Measurements from ENCODE around the gene SLC23A2.
"Not testable (repeated sequence)": the region's sequence is repeated elsewhere in the genome, so short reads cannot be mapped to it uniquely, and the experiment has no call there.

The SLC23A2 gene

GRCh38 chr20:4883546-4883945, 117.8 kb downstream of the SLC23A2 start:
- DNase-seq: no peak
- Histone ChIP-seq H3K4me1 (peaks cover 0 to 15% (median 5%) of the 10 kb centered on the region in 4 donors), H3K27ac (no peak overlapping the region), H3K36me3 (peaks cover 13 to 54% (median 32%) of the 10 kb centered on the region in 3 donors), H3K4me3 (no peak overlapping the region), H3K9me3 (no peaks in the 10 kb centered on the region), H3K27me3 (no peaks in the 10 kb centered on the region)
- no peak for TF ChIP-seq CTCF (IDR thresholded peaks at IDR 0.05)
- intact Hi-C loops (cut with DNase I; ENCODE audit: low total_unique reads): no loop called here

- no peak overlapping the region for H3K4me3 ChIP-seq
- H3K36me3 ChIP-seq: peaks cover 13 to 50% (median 31%) of the 10 kb centered on the region in 3 donors
- no peak for TF ChIP-seq CTCF (IDR thresholded peaks at IDR 0.05)
- no peaks in the 10 kb centered on the region for H3K9me3 ChIP-seq
- no peaks in the 10 kb centered on the region for H3K27me3 ChIP-seq
- peaks cover 0 to 15% (median 5%) of the 10 kb centered on the region in 4 donors for H3K4me1 ChIP-seq
- no peak for DNase-seq
- H3K27ac ChIP-seq: no peak overlapping the region
- intact Hi-C loops (cut with DNase I; ENCODE audit: low total_unique reads): no loop called here
Measured at GRCh38 chr20:4883051-4883450, 118.3 kb downstream of the SLC23A2 start.

- no peaks in the 10 kb centered on the region for H3K9me3 ChIP-seq
- no peak overlapping the region for H3K27ac ChIP-seq
- H3K4me1 ChIP-seq: peaks cover 0 to 15% (median 5%) of the 10 kb centered on the region in 4 donors
- no peak for DNase-seq
- H3K27me3 ChIP-seq: no peaks in the 10 kb centered on the region
- peaks cover 13 to 46% (median 31%) of the 10 kb centered on the region in 3 donors for H3K36me3 ChIP-seq
- TF ChIP-seq CTCF (IDR thresholded peaks at IDR 0.05): no peak
- no peak overlapping the region for H3K4me3 ChIP-seq
- intact Hi-C loops (cut with DNase I; ENCODE audit: low total_unique reads): no loop called here
Measured at GRCh38 chr20:4881006-4881730, 120.1 kb downstream of the SLC23A2 start.

- no peak for DNase-seq
- TF ChIP-seq CTCF (IDR thresholded peaks at IDR 0.05): no peak
- Histone ChIP-seq H3K27ac (no peak overlapping the region), H3K36me3 (peaks cover 13 to 56% (median 31%) of the 10 kb centered on the region in 3 donors), H3K27me3 (no peaks in the 10 kb centered on the region), H3K4me3 (no peak overlapping the region), H3K4me1 (peaks cover 0 to 15% (median 5%) of the 10 kb centered on the region in 4 donors), H3K9me3 (no peaks in the 10 kb centered on the region)
- intact Hi-C loops (cut with DNase I; ENCODE audit: low total_unique reads): no loop called here
Measured at GRCh38 chr20:4880051-4880450, 121.3 kb downstream of the SLC23A2 start.

- DNase-seq; H3K27me3 ChIP-seq; H3K27ac ChIP-seq; H3K4me3 ChIP-seq; H3K9me3 ChIP-seq; H3K4me1 ChIP-seq; intact Hi-C loops (cut with DNase I; ENCODE audit: low total_unique reads): not testable (repeated sequence)
- peaks cover 28 to 57% (median 37%) of the 10 kb centered on the region in 3 donors for H3K36me3 ChIP-seq
Measured at GRCh38 chr20:4878099-4878498, 123.2 kb downstream of the SLC23A2 start.

- no peak for DNase-seq
- Histone ChIP-seq H3K9me3 (no peaks in the 10 kb centered on the region), H3K4me1 (no peaks in the 10 kb centered on the region), H3K27ac (no peak overlapping the region), H3K27me3 (no peaks in the 10 kb centered on the region), H3K4me3 (no peak overlapping the region), H3K36me3 (peaks cover 37 to 60% (median 41%) of the 10 kb centered on the region in 3 donors)
- TF ChIP-seq CTCF (IDR thresholded peaks at IDR 0.05): no peak
- intact Hi-C loops (cut with DNase I; ENCODE audit: low total_unique reads): no loop called here
Measured at GRCh38 chr20:4876731-4877130, 124.6 kb downstream of the SLC23A2 start.

All from tibial artery (tissue), 4 donors.